ENCODE data around the gene RXFP3. TPM values are rescaled to one million over a fixed set of nuclear protein-coding genes. Genes with fewer than 3 reads are reported as not detected.

RXFP3 gene, protein sequence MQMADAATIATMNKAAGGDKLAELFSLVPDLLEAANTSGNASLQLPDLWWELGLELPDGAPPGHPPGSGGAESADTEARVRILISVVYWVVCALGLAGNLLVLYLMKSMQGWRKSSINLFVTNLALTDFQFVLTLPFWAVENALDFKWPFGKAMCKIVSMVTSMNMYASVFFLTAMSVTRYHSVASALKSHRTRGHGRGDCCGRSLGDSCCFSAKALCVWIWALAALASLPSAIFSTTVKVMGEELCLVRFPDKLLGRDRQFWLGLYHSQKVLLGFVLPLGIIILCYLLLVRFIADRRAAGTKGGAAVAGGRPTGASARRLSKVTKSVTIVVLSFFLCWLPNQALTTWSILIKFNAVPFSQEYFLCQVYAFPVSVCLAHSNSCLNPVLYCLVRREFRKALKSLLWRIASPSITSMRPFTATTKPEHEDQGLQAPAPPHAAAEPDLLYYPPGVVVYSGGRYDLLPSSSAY
- total RNA-seq (not detected), polyA plus RNA-seq (not detected), total RNA-seq (not detected)

DNA sequence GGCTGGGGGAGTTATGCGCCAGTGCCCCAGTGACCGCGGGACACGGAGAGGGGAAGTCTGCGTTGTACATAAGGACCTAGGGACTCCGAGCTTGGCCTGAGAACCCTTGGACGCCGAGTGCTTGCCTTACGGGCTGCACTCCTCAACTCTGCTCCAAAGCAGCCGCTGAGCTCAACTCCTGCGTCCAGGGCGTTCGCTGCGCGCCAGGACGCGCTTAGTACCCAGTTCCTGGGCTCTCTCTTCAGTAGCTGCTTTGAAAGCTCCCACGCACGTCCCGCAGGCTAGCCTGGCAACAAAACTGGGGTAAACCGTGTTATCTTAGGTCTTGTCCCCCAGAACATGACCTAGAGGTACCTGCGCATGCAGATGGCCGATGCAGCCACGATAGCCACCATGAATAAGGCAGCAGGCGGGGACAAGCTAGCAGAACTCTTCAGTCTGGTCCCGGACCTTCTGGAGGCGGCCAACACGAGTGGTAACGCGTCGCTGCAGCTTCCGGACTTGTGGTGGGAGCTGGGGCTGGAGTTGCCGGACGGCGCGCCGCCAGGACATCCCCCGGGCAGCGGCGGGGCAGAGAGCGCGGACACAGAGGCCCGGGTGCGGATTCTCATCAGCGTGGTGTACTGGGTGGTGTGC lies at the start of gene RXFP3:
RXFP3 (plus strand) TSS at position 6 of the 636 bp plus-strand sequence; CDS start at position 361, 355 bp downstream.
- ATAC-seq (no peak), DNase-seq (no peak)
- intact Hi-C loops (cut with micrococcal nuclease) = loop anchor here (10.0 kb wide), 2 partner anchors 202 to 1222 kb away; partner anchors contain the start of gene NPR3 (in 1 of the 2)
- peaks cover 0 to 11% of the 10 kb centered on the region in 2 donors for H3K27me3 ChIP-seq (ENCODE audit: control insufficient read depth in 2 of 2, insufficient read depth in 2 of 2, low read length in 2 of 2)
- no peaks in the 10 kb centered on the region for H3K9me3 ChIP-seq (ENCODE audit: control insufficient read depth in 2 of 3, low read length in 3 of 3)
- peaks cover 0 to 3% (median 0%) of the 10 kb centered on the region in 11 donors for H3K9me3 Mint-ChIP-seq
- H3K36me3 Mint-ChIP-seq = no peaks in the 10 kb centered on the region
- H3K27ac Mint-ChIP-seq = peak within 1 kb of the TSS in 2 of 9 donors; percentile 50 to 67
- no peaks in the 10 kb centered on the region for H3K4me1 ChIP-seq (ENCODE audit: control insufficient read depth in 2 of 2, insufficient read depth in 2 of 2, low read length in 2 of 2)
- H3K36me3 ChIP-seq (ENCODE audit: control insufficient read depth in 2 of 3, insufficient read depth in 3 of 3, low read length in 3 of 3) = no peaks in the 10 kb centered on the region
- peaks cover 0 to 4% (median 0%) of the 10 kb centered on the region in 7 donors for H3K4me1 Mint-ChIP-seq
- CTCF ChIA-PET = interaction anchor here (2.5 to 3.4 kb wide), 2 partner anchors 348 to 501 kb away, joined by 14 to 17 read pairs; no protein-coding TSS in a partner anchor
- POLR2A ChIA-PET = no interaction called here
- peaks cover 63 to 85% (median 68%) of the 10 kb centered on the region in 5 donors for H3K27me3 Mint-ChIP-seq
- H3K4me3 Mint-ChIP-seq = peak within 1 kb of the TSS in 6 of 10 donors; percentile 15 to 53 (median 45)
- no peak within 1 kb of the TSS for H3K27ac ChIP-seq (ENCODE audit: low read depth, low read length)
- H3K4me3 ChIP-seq (ENCODE audit: low read length) = no peak within 1 kb of the TSS

DNA sequence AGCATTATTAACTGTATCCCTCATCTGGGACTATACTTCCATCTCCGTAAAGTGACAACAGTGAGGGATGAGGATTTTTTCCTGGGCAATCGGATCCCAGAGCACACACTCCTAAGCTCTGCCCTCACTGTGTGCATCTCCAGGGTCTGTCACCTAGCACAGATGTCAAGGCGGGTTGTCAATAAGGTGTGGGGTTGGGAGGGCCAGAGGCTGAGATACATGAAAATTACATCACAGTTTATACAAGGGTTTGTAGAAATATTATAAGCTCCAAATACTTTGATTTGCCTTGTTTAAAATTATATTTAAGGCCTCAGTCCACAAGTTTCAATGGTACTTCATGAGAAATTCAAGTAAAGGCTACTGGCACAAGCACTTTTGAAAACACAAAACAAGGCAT lies 48.9 kb upstream of the RXFP3 start:
- POLR2A ChIA-PET = no interaction called here
- Mint-ChIP-seq H3K27ac (no peak overlapping the region), H3K27me3 (peaks cover 28 to 40% (median 37%) of the 10 kb centered on the region in 5 donors), H3K36me3 (no peaks in the 10 kb centered on the region), H3K4me3 (no peak overlapping the region), H3K9me3 (no peaks in the 10 kb centered on the region), H3K4me1 (peaks cover 0 to 10% (median 9%) of the 10 kb centered on the region in 7 donors)
- no peaks in the 10 kb centered on the region for H3K9me3 ChIP-seq (ENCODE audit: control insufficient read depth in 2 of 3, low read length in 3 of 3)
- H3K4me3 ChIP-seq (ENCODE audit: low read length) = no peak overlapping the region
- H3K27me3 ChIP-seq (ENCODE audit: control insufficient read depth in 2 of 2, insufficient read depth in 2 of 2, low read length in 2 of 2) = peaks cover 0 to 6% of the 10 kb centered on the region in 2 donors
- H3K27ac ChIP-seq (ENCODE audit: low read depth, low read length) = no peak overlapping the region
- no peak for DNase-seq
- CTCF ChIA-PET = interaction anchor here (1.0 kb wide), 1 partner anchor 48 kb away, joined by 3 read pairs; no protein-coding TSS in a partner anchor
- no peaks in the 10 kb centered on the region for H3K4me1 ChIP-seq (ENCODE audit: control insufficient read depth in 2 of 2, insufficient read depth in 2 of 2, low read length in 2 of 2)
- ATAC-seq = no peak
- H3K36me3 ChIP-seq (ENCODE audit: control insufficient read depth in 2 of 3, insufficient read depth in 3 of 3, low read length in 3 of 3) = no peaks in the 10 kb centered on the region
- intact Hi-C loops (cut with micrococcal nuclease) = no loop called here

DNA sequence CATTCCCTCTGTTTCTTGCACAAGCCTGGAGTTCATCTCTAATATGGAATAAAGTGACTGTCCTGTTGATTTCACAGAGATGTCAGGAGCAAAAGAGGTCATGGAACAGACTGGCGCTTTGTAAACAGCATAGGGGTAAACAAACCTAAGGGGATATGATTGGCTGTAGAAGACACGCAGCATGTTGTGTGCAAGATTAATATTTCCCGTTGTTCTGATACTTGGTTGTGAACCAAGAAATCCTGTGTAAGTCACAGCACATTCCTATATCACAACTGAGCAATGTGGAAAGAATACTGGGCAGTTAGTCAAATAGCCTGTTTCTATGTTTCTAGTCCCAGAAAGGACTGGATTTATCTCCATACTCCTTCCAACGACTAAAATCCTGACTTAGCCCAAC lies 47.6 kb upstream of the RXFP3 start:
- Histone ChIP-seq H3K27me3 (ENCODE audit: control insufficient read depth in 2 of 2, insufficient read depth in 2 of 2, low read length in 2 of 2) (peaks cover 0 to 6% of the 10 kb centered on the region in 2 donors), H3K27ac (ENCODE audit: low read depth, low read length) (no peak overlapping the region), H3K4me3 (ENCODE audit: low read length) (no peak overlapping the region), H3K36me3 (ENCODE audit: control insufficient read depth in 2 of 3, insufficient read depth in 3 of 3, low read length in 3 of 3) (no peaks in the 10 kb centered on the region), H3K9me3 (ENCODE audit: control insufficient read depth in 2 of 3, low read length in 3 of 3) (peaks cover 0 to 4% (median 0%) of the 10 kb centered on the region in 3 experiments), H3K4me1 (ENCODE audit: control insufficient read depth in 2 of 2, insufficient read depth in 2 of 2, low read length in 2 of 2) (no peaks in the 10 kb centered on the region)
- Mint-ChIP-seq H3K27me3 (peaks cover 40 to 53% (median 48%) of the 10 kb centered on the region in 5 donors), H3K27ac (no peak overlapping the region), H3K9me3 (peaks cover 0 to under 1% (median 0%) of the 10 kb centered on the region in 11 donors), H3K36me3 (no peaks in the 10 kb centered on the region), H3K4me3 (no peak overlapping the region), H3K4me1 (peaks cover 0 to 13% (median 9%) of the 10 kb centered on the region in 7 donors)
- CTCF ChIA-PET = no interaction called here
- intact Hi-C loops (cut with micrococcal nuclease) = no loop called here
- no peak for DNase-seq
- POLR2A ChIA-PET = no interaction called here
- ATAC-seq = no peak

DNA sequence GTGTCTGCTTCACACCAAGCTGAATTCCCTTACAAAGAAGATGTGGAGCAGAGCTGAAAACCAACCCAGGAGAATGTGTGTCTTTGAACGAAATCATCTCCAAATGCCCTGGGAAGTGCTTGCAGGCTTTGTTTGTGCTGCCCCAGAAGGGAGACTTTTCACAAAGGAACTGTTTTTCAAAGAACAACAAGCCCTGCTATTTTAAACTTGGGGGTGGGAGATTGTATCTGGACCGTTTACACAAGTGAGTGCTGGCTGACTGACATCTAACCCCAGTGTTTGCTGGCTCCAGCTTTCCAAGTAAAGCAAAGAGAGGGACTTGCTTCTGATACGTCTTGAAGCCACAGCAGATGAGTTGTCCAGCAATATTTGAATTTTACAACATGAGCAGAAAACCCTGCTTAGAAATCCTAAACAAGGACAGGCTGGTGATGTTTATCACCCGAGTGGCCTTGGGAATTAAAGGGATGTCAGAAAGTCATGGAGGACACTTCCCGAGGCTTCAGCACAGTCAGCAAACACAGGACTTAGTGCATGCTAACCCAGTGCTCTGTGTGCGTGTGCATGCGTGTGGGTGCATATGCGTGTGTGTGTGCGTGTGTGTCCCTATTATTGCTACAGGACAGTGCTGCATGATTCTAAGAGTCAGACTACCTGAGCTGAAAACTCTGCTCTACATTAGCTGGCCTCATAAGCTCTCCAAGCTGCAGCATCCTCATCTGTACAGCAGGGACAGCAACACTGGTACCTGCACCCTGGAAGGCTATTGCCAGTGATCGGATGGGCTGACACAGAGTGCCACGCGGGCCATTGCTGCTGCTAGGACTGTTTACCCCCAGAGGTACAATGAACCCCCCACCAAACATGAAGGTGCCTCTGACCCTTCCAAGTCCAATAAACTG lies 45.8 kb upstream of the RXFP3 start:
- peaks cover 0 to 13% (median 9%) of the 10 kb centered on the region in 7 donors for H3K4me1 Mint-ChIP-seq
- no peak for DNase-seq
- ChIA-PET CTCF (no interaction called here), POLR2A (no interaction called here)
- Histone ChIP-seq H3K27me3 (ENCODE audit: control insufficient read depth in 2 of 2, insufficient read depth in 2 of 2, low read length in 2 of 2) (peaks cover 0 to 9% of the 10 kb centered on the region in 2 donors), H3K4me3 (ENCODE audit: low read length) (no peak overlapping the region), H3K27ac (ENCODE audit: low read depth, low read length) (no peak overlapping the region), H3K9me3 (ENCODE audit: control insufficient read depth in 2 of 3, low read length in 3 of 3) (peaks cover 0 to 4% (median 0%) of the 10 kb centered on the region in 3 experiments), H3K4me1 (ENCODE audit: control insufficient read depth in 2 of 2, insufficient read depth in 2 of 2, low read length in 2 of 2) (no peaks in the 10 kb centered on the region), H3K36me3 (ENCODE audit: control insufficient read depth in 2 of 3, insufficient read depth in 3 of 3, low read length in 3 of 3) (no peaks in the 10 kb centered on the region)
- peaks cover 49 to 69% (median 57%) of the 10 kb centered on the region in 5 donors for H3K27me3 Mint-ChIP-seq
- H3K9me3 Mint-ChIP-seq = peaks cover 0 to 2% (median 0%) of the 10 kb centered on the region in 11 donors
- H3K36me3 Mint-ChIP-seq = peaks cover 0 to 6% (median 0%) of the 10 kb centered on the region in 5 donors
- ATAC-seq = no peak
- intact Hi-C loops (cut with micrococcal nuclease) = no loop called here
- no peak overlapping the region for H3K27ac Mint-ChIP-seq
- H3K4me3 Mint-ChIP-seq = peak overlapping the region in 1 of 10 donors; percentile 59

DNA sequence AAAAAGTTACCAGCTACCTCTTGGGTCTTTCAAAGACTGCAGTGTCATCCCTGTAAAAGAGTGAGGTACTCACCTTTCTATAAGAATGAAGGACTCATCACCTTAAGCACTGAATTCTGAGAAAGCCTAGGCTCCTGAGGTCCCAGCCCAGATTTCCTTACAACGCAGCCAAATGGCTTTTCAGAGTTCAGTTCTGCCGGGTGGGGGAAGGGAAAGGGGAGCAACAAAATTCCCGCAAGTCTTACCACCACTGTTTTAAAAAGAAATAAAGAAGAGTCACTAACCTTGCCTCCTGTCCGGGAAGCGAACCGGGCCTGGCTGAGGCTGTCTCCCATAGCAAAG lies 44.8 kb upstream of the RXFP3 start:
- H3K27ac ChIP-seq (ENCODE audit: low read depth, low read length) = no peak overlapping the region
- H3K27me3 ChIP-seq (ENCODE audit: control insufficient read depth in 2 of 2, insufficient read depth in 2 of 2, low read length in 2 of 2) = peaks cover 0 to 9% of the 10 kb centered on the region in 2 donors
- H3K36me3 Mint-ChIP-seq = peaks cover 0 to 6% (median 0%) of the 10 kb centered on the region in 5 donors
- H3K27me3 Mint-ChIP-seq = peaks cover 56 to 75% (median 63%) of the 10 kb centered on the region in 5 donors
- H3K4me1 ChIP-seq (ENCODE audit: control insufficient read depth in 2 of 2, insufficient read depth in 2 of 2, low read length in 2 of 2) = no peaks in the 10 kb centered on the region
- H3K36me3 ChIP-seq (ENCODE audit: control insufficient read depth in 2 of 3, insufficient read depth in 3 of 3, low read length in 3 of 3) = no peaks in the 10 kb centered on the region
- H3K4me1 Mint-ChIP-seq = peaks cover 0 to 13% (median 9%) of the 10 kb centered on the region in 7 donors
- peaks cover 0 to 4% (median 0%) of the 10 kb centered on the region in 3 experiments for H3K9me3 ChIP-seq (ENCODE audit: control insufficient read depth in 2 of 3, low read length in 3 of 3)
- no peak overlapping the region for H3K27ac Mint-ChIP-seq
- no peak for DNase-seq
- peaks cover 0 to 2% (median 0%) of the 10 kb centered on the region in 11 donors for H3K9me3 Mint-ChIP-seq
- no peak overlapping the region for H3K4me3 ChIP-seq (ENCODE audit: low read length)
- ChIA-PET CTCF (no interaction called here), POLR2A (no interaction called here)
- intact Hi-C loops (cut with micrococcal nuclease) = no loop called here
- H3K4me3 Mint-ChIP-seq = peak overlapping the region in 8 of 10 donors; percentile 43 to 70 (median 55)
- no peak for ATAC-seq

Data from naive thymus-derived CD4-positive, alpha-beta T cell (primary cell).